Keratinocyte (primary cell): Measurements from ENCODE around the gene SCEL.

Experiments used
- EZH2 ChIP-seq: IDR thresholded peaks from one replicate; pipeline ENCODE4 v1.6.1; 2012; ENCODE audit warnings: inconsistent platforms, mild to moderate bottlenecking, low read length, moderate library complexity
- TF ChIP-seq, protein P1 (sequence below), 3 experiments: IDR thresholded peaks in 1 of 3; conservative IDR thresholded peaks in 1 of 3; optimal IDR thresholded peaks in 1 of 3; 2 replicates in 2 of 3; 3 replicates in 1 of 3; pipeline versions ENCODE3 to v1.5.1; 2011; ENCODE audit warnings: low read length in 3 of 3, mild to moderate bottlenecking in 3 of 3, moderate library complexity in 2 of 3, control low read depth in 1 of 3, inconsistent platforms in 1 of 3; ENCODE audit not compliant: insufficient read depth in 2 of 3; ENCODE audit errors: extremely low read depth in 1 of 3

DNA sequence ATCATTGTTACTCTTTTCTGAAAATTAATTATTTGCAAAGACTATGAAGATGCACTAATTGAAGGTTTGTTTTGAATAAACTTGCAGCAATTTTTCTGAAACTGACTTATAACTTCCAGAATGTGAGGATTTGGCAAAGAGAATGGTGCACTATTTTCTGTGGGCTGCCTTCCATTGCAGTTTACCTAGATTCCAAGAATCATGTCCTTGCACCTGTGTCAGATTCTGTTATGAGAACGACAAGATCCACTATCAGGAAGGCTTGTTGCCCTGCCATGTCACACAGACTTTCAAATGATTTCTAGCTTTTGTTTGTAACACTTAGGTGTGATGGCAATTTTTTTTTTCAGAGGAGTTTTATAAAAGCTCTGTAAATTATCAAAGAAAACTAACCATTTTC, 156.4 kb downstream of the SCEL start:
- TF ChIP-seq, protein P1, sequence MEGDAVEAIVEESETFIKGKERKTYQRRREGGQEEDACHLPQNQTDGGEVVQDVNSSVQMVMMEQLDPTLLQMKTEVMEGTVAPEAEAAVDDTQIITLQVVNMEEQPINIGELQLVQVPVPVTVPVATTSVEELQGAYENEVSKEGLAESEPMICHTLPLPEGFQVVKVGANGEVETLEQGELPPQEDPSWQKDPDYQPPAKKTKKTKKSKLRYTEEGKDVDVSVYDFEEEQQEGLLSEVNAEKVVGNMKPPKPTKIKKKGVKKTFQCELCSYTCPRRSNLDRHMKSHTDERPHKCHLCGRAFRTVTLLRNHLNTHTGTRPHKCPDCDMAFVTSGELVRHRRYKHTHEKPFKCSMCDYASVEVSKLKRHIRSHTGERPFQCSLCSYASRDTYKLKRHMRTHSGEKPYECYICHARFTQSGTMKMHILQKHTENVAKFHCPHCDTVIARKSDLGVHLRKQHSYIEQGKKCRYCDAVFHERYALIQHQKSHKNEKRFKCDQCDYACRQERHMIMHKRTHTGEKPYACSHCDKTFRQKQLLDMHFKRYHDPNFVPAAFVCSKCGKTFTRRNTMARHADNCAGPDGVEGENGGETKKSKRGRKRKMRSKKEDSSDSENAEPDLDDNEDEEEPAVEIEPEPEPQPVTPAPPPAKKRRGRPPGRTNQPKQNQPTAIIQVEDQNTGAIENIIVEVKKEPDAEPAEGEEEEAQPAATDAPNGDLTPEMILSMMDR (optimal IDR thresholded peaks at IDR 0.05 in 1 of 3, IDR thresholded peaks at IDR 0.05 in 1 of 3, conservative IDR thresholded peaks at IDR 0.05 in 1 of 3; ENCODE audit: extremely low read depth in 1 of 3, insufficient read depth in 2 of 3, low read length in 3 of 3): no peak
- TF ChIP-seq EZH2: no peak
